ENCODE measurements around the gene OCA2. TPM values are rescaled to one million over a fixed set of nuclear protein-coding genes. Genes with fewer than 3 reads are reported as not detected.

The OCA2 gene
- total and polyA plus RNA-seq, 2 of the 13 experiments (the other 11 are each of a cell fraction or from before 2014, with no cell fraction given) = 0.02 to 0.05 TPM

- TF ChIP-seq HNF4G (IDR thresholded peaks at IDR 0.05; ENCODE audit: borderline replicate concordance, low read depth, low read length) = no peak
- TF ChIP-seq HNF4G (CRISPR knock-in tag; IDR thresholded peaks at IDR 0.05; ENCODE audit: borderline replicate concordance, low read depth) = no peak
These were observed 234.4 kb downstream of the OCA2 start (continued) for GRCh38 chr15:27864719-27865118.

DNA sequence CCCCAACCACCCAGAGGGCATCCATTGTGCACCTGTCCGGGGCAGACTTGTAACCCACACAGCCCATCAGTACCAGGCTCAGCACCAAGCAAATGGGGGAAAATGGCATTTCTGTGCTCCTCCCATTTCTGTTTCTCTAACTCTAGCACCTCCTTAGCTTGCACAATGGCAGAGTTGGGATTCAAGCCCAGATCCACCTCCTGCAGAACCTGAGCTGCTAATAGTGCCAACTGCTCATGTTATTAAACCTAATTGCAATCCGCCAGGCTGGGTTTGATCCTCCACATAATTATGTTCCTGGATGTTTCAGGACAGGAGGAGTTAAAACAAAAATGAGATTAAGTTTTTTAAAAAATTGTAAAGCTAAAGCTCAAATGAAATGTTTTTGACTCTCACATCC lies 235.0 kb downstream of the OCA2 start:
- no peaks in the 10 kb centered on the region for H3K4me1 ChIP-seq (ENCODE audit: insufficient read depth, low read length)
- no peaks in the 10 kb centered on the region for H3K79me2 ChIP-seq (ENCODE audit: insufficient read depth, low read length)
- no peak overlapping the region for H2AFZ ChIP-seq (ENCODE audit: low read length)
- no peak for FAIRE-seq
- no peaks in the 10 kb centered on the region for H3K9me3 ChIP-seq (ENCODE audit: low read length)
- no peak for DNase-seq (ENCODE audit: low spot score)
- BruUV-seq (replicated peaks) = no TSS peak
- no peak overlapping the region for H3K27ac ChIP-seq (ENCODE audit: extremely low read length, insufficient read depth, low read length)
- 11% methylated on average over 1 of the region's 2 CpGs for WGBS (ENCODE audit: low lambda C conversion rate)
- no peak for ATAC-seq
- intact Hi-C loops (cut with micrococcal nuclease; ENCODE audit: unreplicated experiment) (no loop called here), in situ Hi-C loops (cut with HindIII; ENCODE audit: extremely low pct_ligation_motif_present, low pct_unique_long_range_greater_than_20kb) (no loop called here)
- H3K4me2 ChIP-seq (ENCODE audit: low read depth, low read length) = no peak overlapping the region
- no peak overlapping the region for H3K4me3 ChIP-seq (replicated peaks in 1 of 3; ENCODE audit: insufficient read depth in 1 of 3, low read depth in 2 of 3, low read length in 3 of 3)
- no peak overlapping the region for H3K9ac ChIP-seq (ENCODE audit: insufficient read depth, low read depth, low read length)
- CTCF ChIA-PET (ENCODE audit: low intra/inter-chr PET ratio, low total read pairs) = no interaction called here
- TF ChIP-seq, protein P1, sequence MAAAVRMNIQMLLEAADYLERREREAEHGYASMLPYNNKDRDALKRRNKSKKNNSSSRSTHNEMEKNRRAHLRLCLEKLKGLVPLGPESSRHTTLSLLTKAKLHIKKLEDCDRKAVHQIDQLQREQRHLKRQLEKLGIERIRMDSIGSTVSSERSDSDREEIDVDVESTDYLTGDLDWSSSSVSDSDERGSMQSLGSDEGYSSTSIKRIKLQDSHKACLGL (CRISPR knock-in tag; IDR thresholded peaks at IDR 0.05) = no peak
- no peak for TF ChIP-seq TRAFD1 (CRISPR knock-in tag; IDR thresholded peaks at IDR 0.05; ENCODE audit: borderline replicate concordance)
- TF ChIP-seq GTF2F1 (IDR thresholded peaks at IDR 0.05; ENCODE audit: low read length) = no peak
- TF ChIP-seq DDIT3 (CRISPR knock-in tag; IDR thresholded peaks at IDR 0.05) = no peak
- TF ChIP-seq, protein P2, sequence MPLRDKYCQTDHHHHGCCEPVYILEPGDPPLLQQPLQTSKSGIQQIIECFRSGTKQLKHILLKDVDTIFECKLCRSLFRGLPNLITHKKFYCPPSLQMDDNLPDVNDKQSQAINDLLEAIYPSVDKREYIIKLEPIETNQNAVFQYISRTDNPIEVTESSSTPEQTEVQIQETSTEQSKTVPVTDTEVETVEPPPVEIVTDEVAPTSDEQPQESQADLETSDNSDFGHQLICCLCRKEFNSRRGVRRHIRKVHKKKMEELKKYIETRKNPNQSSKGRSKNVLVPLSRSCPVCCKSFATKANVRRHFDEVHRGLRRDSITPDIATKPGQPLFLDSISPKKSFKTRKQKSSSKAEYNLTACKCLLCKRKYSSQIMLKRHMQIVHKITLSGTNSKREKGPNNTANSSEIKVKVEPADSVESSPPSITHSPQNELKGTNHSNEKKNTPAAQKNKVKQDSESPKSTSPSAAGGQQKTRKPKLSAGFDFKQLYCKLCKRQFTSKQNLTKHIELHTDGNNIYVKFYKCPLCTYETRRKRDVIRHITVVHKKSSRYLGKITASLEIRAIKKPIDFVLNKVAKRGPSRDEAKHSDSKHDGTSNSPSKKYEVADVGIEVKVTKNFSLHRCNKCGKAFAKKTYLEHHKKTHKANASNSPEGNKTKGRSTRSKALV (CRISPR knock-in tag; IDR thresholded peaks at IDR 0.05) = no peak
- peaks cover 3 to 10% of the 10 kb centered on the region in 2 experiments; a peak in 3 of 5 replicates for H3K27me3 ChIP-seq (ENCODE audit: control insufficient read depth in 1 of 2, insufficient read depth in 2 of 2, low read length in 2 of 2)
- POLR2A ChIA-PET = no interaction called here
- no peaks in the 10 kb centered on the region for H3K36me3 ChIP-seq (replicated peaks in 1 of 2; ENCODE audit: control insufficient read depth in 1 of 2, insufficient read depth in 2 of 2, low read length in 2 of 2)
- H4K20me1 ChIP-seq (ENCODE audit: insufficient read depth, low read length) = no peaks in the 10 kb centered on the region

Data from HepG2 (cell line).